GM19193 (cell line): Measurements from ENCODE around the gene UNC5CL.

Experiments
- POLR2A ChIP-seq: IDR thresholded peaks from 4 replicates; pipeline ENCODE4 v1.6.1; 2011; ENCODE audit not compliant: insufficient read depth, insufficient read length; ENCODE audit errors: extremely low read depth

Gene UNC5CL

GRCh38 chr6:41071923-41072835, 33.2 kb upstream of the UNC5CL start, which contains the start of gene OARD1:
Gene OARD1 (minus strand): TSS chr6:41072356. CDS start chr6:41071634, 722 bp downstream.
- peak; percentile 67 for TF ChIP-seq POLR2A

GRCh38 chr6:41071501-41071922, 32.5 kb upstream of the UNC5CL start:
- no peak for TF ChIP-seq POLR2A

GRCh38 chr6:41066867-41067304, 27.9 kb upstream of the UNC5CL start:
- TF ChIP-seq POLR2A = no peak

- TF ChIP-seq POLR2A = no peak
These were observed 26.6 kb upstream of the UNC5CL start for GRCh38 chr6:41065550-41066026.

- TF ChIP-seq POLR2A = no peak
These were observed 25.8 kb upstream of the UNC5CL start for GRCh38 chr6:41064841-41065240.

- no peak for TF ChIP-seq POLR2A
These were observed 24.9 kb upstream of the UNC5CL start for GRCh38 chr6:41063884-41064285.

- TF ChIP-seq POLR2A = no peak
These were observed 23.0 kb upstream of the UNC5CL start for GRCh38 chr6:41062056-41062455.

- TF ChIP-seq POLR2A = no peak
These were observed 22.2 kb upstream of the UNC5CL start for GRCh38 chr6:41061196-41061726.

GRCh38 chr6:41059556-41059955, 20.5 kb upstream of the UNC5CL start:
- no peak for TF ChIP-seq POLR2A

GRCh38 chr6:41058783-41059181, 19.8 kb upstream of the UNC5CL start:
- TF ChIP-seq POLR2A = no peak

GRCh38 chr6:41056768-41057490, 17.9 kb upstream of the UNC5CL start:
- no peak for TF ChIP-seq POLR2A

- no peak for TF ChIP-seq POLR2A
These were observed 16.1 kb upstream of the UNC5CL start for GRCh38 chr6:41055149-41055548.

- TF ChIP-seq POLR2A = no peak
These were observed 15.5 kb upstream of the UNC5CL start for GRCh38 chr6:41054511-41054910.

- TF ChIP-seq POLR2A = no peak
These were observed 14.0 kb upstream of the UNC5CL start, which contains the start of gene APOBEC2 for GRCh38 chr6:41053041-41053440. Gene APOBEC2 (plus strand): TSS chr6:41053202. CDS start chr6:41053348, 146 bp downstream.

GRCh38 chr6:41051873-41052272, 12.9 kb upstream of the UNC5CL start:
- no peak for TF ChIP-seq POLR2A

- TF ChIP-seq POLR2A = no peak
These were observed 11.5 kb upstream of the UNC5CL start for GRCh38 chr6:41050536-41050935.

- TF ChIP-seq POLR2A = no peak
These were observed 10.9 kb upstream of the UNC5CL start for GRCh38 chr6:41049955-41050354.
